OCI-LY1 (cell line): ENCODE measurements around the gene SOX13.

ENCODE experiments used
- H2AFZ ChIP-seq: fragments of 200-600 bp; sonication (generic), shearing (Covaris generic); 2 replicates; pipeline ENCODE4 v1.6.0; 2014; ENCODE audit warnings: antibody characterized with exemption, mild to moderate bottlenecking, low read length
- H3F3A ChIP-seq: fragments of 200-600 bp; sonication (generic), shearing (Covaris generic); 2 replicates; pipeline ENCODE4 v1.6.0; 2014; ENCODE audit warnings: mild to moderate bottlenecking, antibody characterized with exemption, low read length, moderate library complexity; ENCODE audit not compliant: insufficient read depth
- H3K27ac ChIP-seq: fragments of 200-600 bp; sonication (generic); 2 replicates; pipeline ENCODE4 v1.5.1; 2014; ENCODE audit warnings: low read length, mixed run types, mild to moderate bottlenecking, low read depth; ENCODE audit not compliant: poor library complexity, severe bottlenecking
- H3K27me3 ChIP-seq: fragments of 200-600 bp; sonication (generic); 2 replicates; pipeline ENCODE4 v1.6.0; 2014; ENCODE audit warnings: antibody characterized with exemption, mild to moderate bottlenecking, low read length, moderate library complexity; ENCODE audit not compliant: insufficient read depth
- H3K36me3 ChIP-seq: fragments of 200-600 bp; sonication (generic); 2 replicates; pipeline ENCODE4 v1.6.1; 2014; ENCODE audit warnings: mild to moderate bottlenecking, antibody characterized with exemption, low read length, moderate library complexity, mixed read lengths; ENCODE audit not compliant: insufficient read depth
- H3K4me1 ChIP-seq: fragments of 200-600 bp; sonication (generic); 2 replicates; pipeline ENCODE4 v1.5.1; 2014; ENCODE audit warnings: mild to moderate bottlenecking, low read length, moderate library complexity; ENCODE audit not compliant: insufficient read depth, severe bottlenecking
- H3K4me2 ChIP-seq: fragments of 200-600 bp; sonication (generic), shearing (Covaris generic); 2 replicates; pipeline ENCODE4 v1.6.1; 2014; ENCODE audit warnings: low read length
- H3K4me3 ChIP-seq: fragments of 200-600 bp; sonication (generic); 2 replicates; pipeline ENCODE4 v1.5.1; 2014; ENCODE audit warnings: low read length, low read depth, mild to moderate bottlenecking, mixed read lengths; ENCODE audit not compliant: poor library complexity, severe bottlenecking
- H3K79me2 ChIP-seq: fragments of 200-600 bp; shearing (Covaris generic); 2 replicates; pipeline ENCODE4 v1.6.1; 2016; ENCODE audit warnings: mixed run types, low read length, mixed read lengths; ENCODE audit not compliant: insufficient read depth
- H3K9ac ChIP-seq: fragments of 200-600 bp; sonication (generic), shearing (Covaris generic); 2 replicates; pipeline ENCODE4 v1.6.1; 2014; ENCODE audit warnings: mild to moderate bottlenecking, low read length, mixed read lengths
- H3K9me2 ChIP-seq: fragments of 200-600 bp; sonication (generic), shearing (Covaris generic); 2 replicates; pipeline ENCODE4 v1.6.1; 2014; ENCODE audit warnings: low read depth, mild to moderate bottlenecking, low read length, mixed read lengths
- H3K9me3 ChIP-seq: fragments of 200-600 bp; shearing (Covaris generic); 2 replicates; pipeline ENCODE4 v1.6.1; 2014; ENCODE audit warnings: low read length, mixed read lengths
- H4K20me1 ChIP-seq: fragments of 200-600 bp; sonication (generic), shearing (Covaris generic); 2 replicates; pipeline ENCODE4 v1.6.0; 2016; ENCODE audit warnings: mild to moderate bottlenecking, low read length; ENCODE audit not compliant: insufficient read depth
- CTCF ChIP-seq: fragments of 200-600 bp; sonication (generic), shearing (Covaris generic); IDR thresholded peaks from 2 replicates; pipeline ENCODE4 v1.5.1; 2017; ENCODE audit warnings: mild to moderate bottlenecking, antibody characterized with exemption, low read length, moderate library complexity, mixed read lengths
- EZH2 ChIP-seq: fragments of 200-600 bp; sonication (generic), shearing (Covaris generic); IDR thresholded peaks from 2 replicates; pipeline ENCODE4 v1.8.0; 2017; ENCODE audit warnings: borderline replicate concordance, mixed run types, mild to moderate bottlenecking, antibody characterized with exemption, low read length, moderate library complexity, mixed read lengths

The SOX13 gene

GRCh38 chr1:204051258-204051657, 21.7 kb upstream of the SOX13 start:
- Histone ChIP-seq H3K36me3 (no peaks in the 10 kb centered on the region), H3K27me3 (no peaks in the 10 kb centered on the region), H4K20me1 (no peaks in the 10 kb centered on the region), H3K79me2 (no peaks in the 10 kb centered on the region), H2AFZ (no peak overlapping the region), H3K27ac (no peak overlapping the region), H3K4me3 (no peak overlapping the region), H3K4me2 (no peak overlapping the region), H3K4me1 (no peaks in the 10 kb centered on the region), H3K9me2 (no peaks in the 10 kb centered on the region), H3F3A (no peaks in the 10 kb centered on the region), H3K9ac (no peak overlapping the region), H3K9me3 (no peaks in the 10 kb centered on the region)
- TF ChIP-seq CTCF (no peak), EZH2 (no peak)

GRCh38 chr1:204051718-204052117, 21.2 kb upstream of the SOX13 start:
- TF ChIP-seq EZH2, result no peak
- TF ChIP-seq CTCF, result no peak

DNA sequence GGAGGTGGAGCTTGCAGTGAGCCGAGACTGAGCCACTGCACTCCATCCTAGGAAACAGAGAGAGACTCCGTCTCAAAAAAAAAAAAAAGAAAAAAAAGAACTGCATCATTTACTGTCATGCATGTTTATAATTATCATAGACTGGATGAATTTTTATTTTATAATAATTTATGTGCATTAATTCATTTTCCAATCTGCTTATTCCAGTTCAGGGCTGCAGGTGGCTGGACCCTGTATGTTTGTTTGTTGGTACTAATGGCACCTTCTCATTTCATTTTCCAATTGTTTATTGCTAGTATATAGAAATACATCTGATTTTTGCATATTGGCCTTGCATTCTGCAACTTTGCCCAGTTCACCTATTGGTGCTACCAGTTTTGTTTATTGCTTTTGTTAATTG, 19.0 kb upstream of the SOX13 start:
- no peak overlapping the region for H3K9ac ChIP-seq
- TF ChIP-seq EZH2 (no peak), CTCF (no peak)
- H2AFZ ChIP-seq, result no peak overlapping the region
- H3K9me3 ChIP-seq, result no peaks in the 10 kb centered on the region
- no peaks in the 10 kb centered on the region for H3K4me1 ChIP-seq
- H3K9me2 ChIP-seq, result no peaks in the 10 kb centered on the region
- H3K27me3 ChIP-seq, result no peaks in the 10 kb centered on the region
- H3K27ac ChIP-seq, result no peak overlapping the region
- H4K20me1 ChIP-seq, result no peaks in the 10 kb centered on the region
- no peaks in the 10 kb centered on the region for H3K79me2 ChIP-seq
- no peaks in the 10 kb centered on the region for H3K36me3 ChIP-seq
- H3F3A ChIP-seq, result no peaks in the 10 kb centered on the region
- H3K4me2 ChIP-seq, result no peak overlapping the region
- no peak overlapping the region for H3K4me3 ChIP-seq

More at GRCh38 chr1:204051718-204052117, 21.2 kb upstream of the SOX13 start:
- H3K9me2 ChIP-seq, result no peaks in the 10 kb centered on the region
- H3K79me2 ChIP-seq, result no peaks in the 10 kb centered on the region
- no peak overlapping the region for H3K4me3 ChIP-seq
- no peaks in the 10 kb centered on the region for H3F3A ChIP-seq
- H3K9ac ChIP-seq, result no peak overlapping the region
- no peaks in the 10 kb centered on the region for H3K9me3 ChIP-seq
- H3K4me1 ChIP-seq, result no peaks in the 10 kb centered on the region
- no peak overlapping the region for H2AFZ ChIP-seq
- no peak overlapping the region for H3K4me2 ChIP-seq
- H3K27ac ChIP-seq, result no peak overlapping the region
- no peaks in the 10 kb centered on the region for H4K20me1 ChIP-seq
- H3K36me3 ChIP-seq, result no peaks in the 10 kb centered on the region
- H3K27me3 ChIP-seq, result no peaks in the 10 kb centered on the region
